Measurements from ENCODE around the gene NUBP2.

The NUBP2 gene

GRCh38 chr16:1743376-1744337 is 39.1 kb upstream of the NUBP2 start:
- TF ChIP-seq CTCF (IDR thresholded peaks at IDR 0.05; ENCODE audit: borderline replicate concordance, insufficient read depth, low read depth, low read length) = no peak
- no peak overlapping the region for H3K4me3 ChIP-seq (ENCODE audit: low read depth, low read length)

GRCh38 chr16:1744338-1744840 is 38.4 kb upstream of the NUBP2 start:
- no peak for TF ChIP-seq CTCF (IDR thresholded peaks at IDR 0.05; ENCODE audit: borderline replicate concordance, insufficient read depth, low read depth, low read length)
- H3K4me3 ChIP-seq (ENCODE audit: low read depth, low read length) = no peak overlapping the region

DNA sequence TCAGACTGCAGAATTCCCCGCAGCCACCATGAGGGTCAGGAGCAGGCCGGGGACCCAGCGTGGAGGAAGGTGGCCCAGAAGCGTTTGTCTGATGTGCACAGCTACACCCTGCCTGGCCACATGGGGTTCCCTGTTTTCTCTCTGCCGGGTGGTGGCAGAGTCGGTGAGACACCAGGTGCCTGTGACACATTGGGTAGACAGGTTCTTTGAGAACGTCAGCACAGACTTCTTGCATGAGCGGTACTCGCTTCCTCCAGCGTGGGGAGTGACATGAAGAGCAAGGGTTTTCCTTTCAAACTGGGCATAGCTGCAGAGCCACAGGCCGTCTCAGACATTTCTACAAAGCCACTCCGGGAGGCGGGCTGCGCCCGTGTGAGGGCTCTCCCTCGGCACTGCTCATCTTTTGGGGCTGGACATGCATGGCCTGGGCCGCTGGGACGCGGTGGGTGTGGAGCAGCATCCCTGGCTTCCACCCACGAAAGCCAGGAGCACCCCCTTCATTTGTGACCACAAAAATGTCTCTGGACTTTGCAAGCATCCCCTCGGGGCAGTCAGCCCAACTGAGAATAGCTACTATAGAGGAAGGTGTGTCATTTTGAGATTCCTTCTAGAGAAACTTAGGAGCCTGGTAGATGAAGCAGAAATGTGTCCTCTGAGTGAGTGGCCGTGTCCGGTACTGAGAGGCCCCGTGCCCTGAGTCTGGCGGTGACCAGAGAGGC is 37.4 kb upstream of the NUBP2 start:
- H3K4me3 ChIP-seq (ENCODE audit: low read depth, low read length) = no peak overlapping the region
- no peak for TF ChIP-seq CTCF (IDR thresholded peaks at IDR 0.05; ENCODE audit: borderline replicate concordance, insufficient read depth, low read depth, low read length)

- no peak overlapping the region for H3K4me3 ChIP-seq (ENCODE audit: low read depth, low read length)
- no peak for TF ChIP-seq CTCF (IDR thresholded peaks at IDR 0.05; ENCODE audit: borderline replicate concordance, insufficient read depth, low read depth, low read length)
These were observed 36.7 kb upstream of the NUBP2 start for GRCh38 chr16:1745900-1746692.

DNA sequence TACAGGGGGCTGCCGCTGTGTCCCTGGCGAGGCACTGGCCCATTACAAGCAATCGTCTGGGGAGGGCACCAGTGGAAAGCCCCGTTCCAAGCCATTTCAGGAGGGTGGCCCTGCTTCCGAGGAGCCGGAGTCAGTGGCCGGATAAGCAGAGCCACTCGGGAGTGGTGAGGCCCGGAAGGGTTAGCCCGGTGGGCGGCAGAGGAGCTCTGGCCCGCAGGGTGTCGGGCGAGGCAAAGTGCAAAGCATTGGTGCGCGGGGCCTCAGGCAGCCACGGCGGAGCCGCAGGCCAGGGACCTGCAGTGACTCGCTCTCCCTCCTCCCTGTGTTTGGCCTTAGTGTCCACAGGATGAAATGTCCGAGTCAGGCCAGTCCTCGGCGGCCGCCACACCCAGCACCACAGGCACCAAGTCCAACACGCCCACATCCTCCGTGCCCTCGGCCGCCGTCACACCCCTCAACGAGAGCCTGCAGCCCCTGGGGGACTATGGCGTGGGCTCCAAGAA is 36.0 kb upstream of the NUBP2 start:
- no peak for TF ChIP-seq CTCF (IDR thresholded peaks at IDR 0.05; ENCODE audit: borderline replicate concordance, insufficient read depth, low read depth, low read length)
- no peak overlapping the region for H3K4me3 ChIP-seq (ENCODE audit: low read depth, low read length)

GRCh38 chr16:1747934-1748333 is 34.8 kb upstream of the NUBP2 start:
- no peak for TF ChIP-seq CTCF (IDR thresholded peaks at IDR 0.05; ENCODE audit: borderline replicate concordance, insufficient read depth, low read depth, low read length)

More at GRCh38 chr16:1747934-1748333, 34.8 kb upstream of the NUBP2 start:
- H3K4me3 ChIP-seq (ENCODE audit: low read depth, low read length) = no peak overlapping the region

Data from GM12875 (cell line).